Subcutaneous adipose tissue (tissue), 4 donors: ENCODE results near the gene GNAO1. TPM values are rescaled to one million over a fixed set of nuclear protein-coding genes. Genes with fewer than 3 reads are reported as not detected.

ENCODE experiments used
- CTCF ChIP-seq: fragments of 450-650 bp; IDR thresholded peaks from one replicate; pipeline ENCODE4 v1.5.1; 2016; ENCODE audit warnings: low read depth, mild to moderate bottlenecking, control low read depth, antibody characterized with exemption, moderate library complexity
- total RNA-seq, 4 donors: library from RNA; depleted of rRNA; stranded (reverse); fragments of >200 nt; gene quantifications; one replicate each; pipeline ENCODE4 v1.1.0, GENCODE V29; 2016

GNAO1 gene
- total RNA-seq, 4 donors from 2014 or later, result 0.44 to 1.6 (median 0.63) TPM

GRCh38 chr16:56339431-56340195, 148.3 kb downstream of the GNAO1 start:
- no peak for TF ChIP-seq CTCF

GRCh38 chr16:56340416-56340815, 149.1 kb downstream of the GNAO1 start:
- TF ChIP-seq CTCF, result no peak

- TF ChIP-seq CTCF, result no peak
These were observed 149.6 kb downstream of the GNAO1 start for GRCh38 chr16:56340864-56341365.

- TF ChIP-seq CTCF, result no peak
These were observed 150.5 kb downstream of the GNAO1 start for GRCh38 chr16:56341656-56342399.

- TF ChIP-seq CTCF, result no peak
These were observed 152.6 kb downstream of the GNAO1 start for GRCh38 chr16:56343661-56344517.

GRCh38 chr16:56344518-56345405, 153.5 kb downstream of the GNAO1 start:
- no peak for TF ChIP-seq CTCF
